HG03378 (cell line): Measurements from ENCODE around the gene CCNT2.
"Not testable (repeated sequence)": the region's sequence is repeated elsewhere in the genome, so short reads cannot be mapped to it uniquely, and the experiment has no call there.

Experiments used
- ATAC-seq: cut with Tn5 transposase; IDR thresholded peaks from one replicate; pipeline ENCODE4 v1.9.1; 2021; ENCODE audit warnings: mild to moderate bottlenecking, moderate library complexity; ENCODE audit not compliant: unreplicated experiment

CCNT2 gene

GRCh38 chr2:134917888-134918525, 615 bp upstream of the CCNT2 start:
- peak; percentile 79 for ATAC-seq

GRCh38 chr2:134919341-134920210, 954 bp downstream of the CCNT2 start:
- ATAC-seq: no peak

GRCh38 chr2:134924912-134925311, 6.3 kb downstream of the CCNT2 start:
- no peak for ATAC-seq

GRCh38 chr2:134926231-134926931, 7.8 kb downstream of the CCNT2 start:
- ATAC-seq: no peak

- no peak for ATAC-seq
Observed at GRCh38 chr2:134927195-134927594, 8.6 kb downstream of the CCNT2 start.

- ATAC-seq: no peak
Observed at GRCh38 chr2:134932864-134933526, 14.4 kb downstream of the CCNT2 start.

GRCh38 chr2:134933732-134934131, 15.1 kb downstream of the CCNT2 start:
- ATAC-seq: no peak

GRCh38 chr2:134934150-134934549, 15.5 kb downstream of the CCNT2 start:
- no peak for ATAC-seq

- ATAC-seq: no peak
Observed at GRCh38 chr2:134934641-134935040, 16.0 kb downstream of the CCNT2 start.

- no peak for ATAC-seq
Observed at GRCh38 chr2:134936691-134937090, 18.1 kb downstream of the CCNT2 start.

GRCh38 chr2:134943540-134943939, 24.9 kb downstream of the CCNT2 start:
- ATAC-seq: peak; percentile 77

GRCh38 chr2:134944975-134945374, 26.4 kb downstream of the CCNT2 start:
- ATAC-seq: no peak

GRCh38 chr2:134946073-134946472, 27.5 kb downstream of the CCNT2 start:
- ATAC-seq: no peak

- ATAC-seq: no peak
Observed at GRCh38 chr2:134949981-134950708, 31.5 kb downstream of the CCNT2 start.

GRCh38 chr2:134950886-134951285, 32.3 kb downstream of the CCNT2 start:
- no peak for ATAC-seq

- no peak for ATAC-seq
Observed at GRCh38 chr2:134952608-134953007, 34.0 kb downstream of the CCNT2 start.

- no peak for ATAC-seq
Observed at GRCh38 chr2:134954065-134954464, 35.4 kb downstream of the CCNT2 start.

- no peak for ATAC-seq
Observed at GRCh38 chr2:134955744-134956143, 37.1 kb downstream of the CCNT2 start.

GRCh38 chr2:134957477-134957876, 38.9 kb downstream of the CCNT2 start:
- ATAC-seq: no peak

- not testable (repeated sequence) for ATAC-seq
Observed at GRCh38 chr2:134967166-134967565, 48.5 kb downstream of the CCNT2 start.
